Right lobe of liver (tissue), 6 donors: ENCODE data around the gene PRADC1. TPM values are rescaled to one million over a fixed set of nuclear protein-coding genes. Genes with fewer than 3 reads are reported as not detected.

ENCODE experiments used
- ATAC-seq, 4 donors: fragments of 200-7000 bp; cut with Tn5 transposase; one replicate each; pipeline ENCODE4 v1.9.1; 2020; ENCODE audit warnings: mild to moderate bottlenecking in 4 of 4, moderate library complexity in 4 of 4
- DNase-seq, 3 donors: peaks; one replicate each; pipeline ENCODE4 v3.0.0-alpha.2; 2020
- H3K27ac ChIP-seq, 3 donors: fragments of 200-600 bp; one replicate each; pipeline ENCODE4 v1.8.0; 2022
- H3K27me3 ChIP-seq, 2 donors: fragments of 200-600 bp; one replicate each; pipeline ENCODE4 v1.8.0; 2022
- H3K36me3 ChIP-seq, 4 donors: fragments of 200-600 bp; sonication (generic) in 1 of 4; one replicate each; pipeline versions ENCODE4 v1.5.1 to v1.8.0; 2017 to 2022; ENCODE audit warnings: control low read depth in 1 of 4
- H3K4me1 ChIP-seq, 4 donors: fragments of 200-600 bp; sonication (generic) in 1 of 4; one replicate each; pipeline versions ENCODE4 v1.5.1 to v1.8.0; 2017 to 2022; ENCODE audit warnings: control low read depth in 1 of 4
- H3K4me3 ChIP-seq, 3 donors: fragments of 200-600 bp; one replicate each; pipeline ENCODE4 v1.8.0; 2022
- H3K9me3 ChIP-seq, 4 donors: fragments of 200-600 bp; sonication (generic) in 1 of 4; one replicate each; pipeline versions ENCODE4 v1.5.1 to v1.8.0; 2017 to 2022; ENCODE audit warnings: control low read depth in 1 of 4
- POLR2A ChIP-seq: fragments of 450-650 bp; IDR thresholded peaks from one replicate; pipeline ENCODE4 v1.6.1; 2017; ENCODE audit warnings: antibody characterized with exemption, mild to moderate bottlenecking
- WGBS: methylation state at CpG from one replicate; pipeline ENCODE4 v1.1.6; 2018; ENCODE audit warnings: low coverage, low lambda C conversion rate; ENCODE audit not compliant: insufficient coverage; ENCODE audit errors: missing lambda C conversion rate; 5-methylcytosine and 5-hydroxymethylcytosine counted together
- intact Hi-C, 2 donors: fragments of 100-400 bp; cut with DNase I; formaldehyde crosslinking; loops; one replicate each; pipeline versions ENCODE4 v1.11.2 to v1.14.1; 2022
- total RNA-seq, 6 experiments: library from RNA; depleted of rRNA in 2 of 6; stranded (reverse); fragments of >200 nt in 2 of 6; fragmentation: NEBNext Ultra II Directional in 3 of 6; extraction: Animal tissue kit (Norgen Biotek cat#: 25700) in 3 of 6; gene quantifications; one replicate each; pipeline versions ENCODE4 v1.1.0 to v1.2.4, GENCODE V29; 2016 to 2023
- TF ChIP-seq, protein P1 (sequence below), 4 donors: fragments of 200-600 bp in 3 of 4; fragments of 450-650 bp in 1 of 4; IDR thresholded peaks; one replicate each; pipeline versions ENCODE4 v1.5.1 to v1.8.0; 2016 to 2022; ENCODE audit warnings: antibody characterized with exemption in 4 of 4, mild to moderate bottlenecking in 2 of 4
- donor health status: DM: no; HTN: yes; CAD: no.
- donor health status: DM: no; HTN: no; CAD: no.
- donor health status: DM: no; HTN: no; CAD: no.
- donor health status: DM: no; HTN: yes; CAD: no.
- donor health status: DM: no; HTN: yes; CAD: no.

PRADC1 gene
- total RNA-seq, 6 experiments from 2014 or later: 17.8 to 26.1 (median 22.5) TPM

DNA sequence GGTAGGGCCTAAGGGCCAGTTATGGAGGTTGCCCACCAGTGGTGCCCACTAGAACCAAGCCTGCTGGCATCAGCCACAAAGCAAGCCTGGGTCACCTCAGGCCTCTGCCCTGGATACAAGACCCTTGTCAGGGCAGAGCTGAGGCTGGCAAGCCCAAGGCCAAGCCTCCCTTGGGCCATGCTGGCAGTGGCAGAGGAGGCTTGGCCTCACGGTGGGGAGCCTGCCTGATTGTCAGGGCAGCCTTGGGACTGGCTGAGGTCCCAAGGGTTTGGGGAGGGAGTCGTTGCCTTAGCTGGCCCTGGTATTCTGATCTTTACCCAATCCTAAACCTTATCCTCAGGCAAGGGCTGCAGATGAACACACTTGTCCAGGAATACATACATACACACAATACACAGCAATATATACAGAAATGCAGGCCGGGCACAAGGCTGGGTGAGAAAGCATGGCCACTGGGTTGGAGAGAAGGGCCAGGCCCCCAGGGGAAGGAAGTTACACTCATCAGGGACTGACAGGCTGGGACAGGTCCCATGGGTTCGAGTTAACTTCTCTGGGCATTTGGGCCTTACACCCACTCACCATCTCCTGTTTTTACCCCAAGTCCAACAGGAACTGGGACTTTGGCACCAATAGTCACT is 22.1 kb upstream of the PRADC1 start:
- no peak overlapping the region for H3K4me3 ChIP-seq
- no peak overlapping the region for H3K27ac ChIP-seq
- peaks cover 0 to 39% (median 24%) of the 10 kb centered on the region in 4 donors for H3K36me3 ChIP-seq
- DNase-seq (no peak), ATAC-seq (no peak)
- WGBS: no CpG with 5 or more reads among the region's 4 CpGs
- no peaks in the 10 kb centered on the region for H3K27me3 ChIP-seq
- no peaks in the 10 kb centered on the region for H3K4me1 ChIP-seq
- intact Hi-C loops: no loop called here
- H3K9me3 ChIP-seq: no peaks in the 10 kb centered on the region
- TF ChIP-seq, protein P1, sequence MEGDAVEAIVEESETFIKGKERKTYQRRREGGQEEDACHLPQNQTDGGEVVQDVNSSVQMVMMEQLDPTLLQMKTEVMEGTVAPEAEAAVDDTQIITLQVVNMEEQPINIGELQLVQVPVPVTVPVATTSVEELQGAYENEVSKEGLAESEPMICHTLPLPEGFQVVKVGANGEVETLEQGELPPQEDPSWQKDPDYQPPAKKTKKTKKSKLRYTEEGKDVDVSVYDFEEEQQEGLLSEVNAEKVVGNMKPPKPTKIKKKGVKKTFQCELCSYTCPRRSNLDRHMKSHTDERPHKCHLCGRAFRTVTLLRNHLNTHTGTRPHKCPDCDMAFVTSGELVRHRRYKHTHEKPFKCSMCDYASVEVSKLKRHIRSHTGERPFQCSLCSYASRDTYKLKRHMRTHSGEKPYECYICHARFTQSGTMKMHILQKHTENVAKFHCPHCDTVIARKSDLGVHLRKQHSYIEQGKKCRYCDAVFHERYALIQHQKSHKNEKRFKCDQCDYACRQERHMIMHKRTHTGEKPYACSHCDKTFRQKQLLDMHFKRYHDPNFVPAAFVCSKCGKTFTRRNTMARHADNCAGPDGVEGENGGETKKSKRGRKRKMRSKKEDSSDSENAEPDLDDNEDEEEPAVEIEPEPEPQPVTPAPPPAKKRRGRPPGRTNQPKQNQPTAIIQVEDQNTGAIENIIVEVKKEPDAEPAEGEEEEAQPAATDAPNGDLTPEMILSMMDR (IDR thresholded peaks at IDR 0.05): no peak
- no peak for TF ChIP-seq POLR2A

DNA sequence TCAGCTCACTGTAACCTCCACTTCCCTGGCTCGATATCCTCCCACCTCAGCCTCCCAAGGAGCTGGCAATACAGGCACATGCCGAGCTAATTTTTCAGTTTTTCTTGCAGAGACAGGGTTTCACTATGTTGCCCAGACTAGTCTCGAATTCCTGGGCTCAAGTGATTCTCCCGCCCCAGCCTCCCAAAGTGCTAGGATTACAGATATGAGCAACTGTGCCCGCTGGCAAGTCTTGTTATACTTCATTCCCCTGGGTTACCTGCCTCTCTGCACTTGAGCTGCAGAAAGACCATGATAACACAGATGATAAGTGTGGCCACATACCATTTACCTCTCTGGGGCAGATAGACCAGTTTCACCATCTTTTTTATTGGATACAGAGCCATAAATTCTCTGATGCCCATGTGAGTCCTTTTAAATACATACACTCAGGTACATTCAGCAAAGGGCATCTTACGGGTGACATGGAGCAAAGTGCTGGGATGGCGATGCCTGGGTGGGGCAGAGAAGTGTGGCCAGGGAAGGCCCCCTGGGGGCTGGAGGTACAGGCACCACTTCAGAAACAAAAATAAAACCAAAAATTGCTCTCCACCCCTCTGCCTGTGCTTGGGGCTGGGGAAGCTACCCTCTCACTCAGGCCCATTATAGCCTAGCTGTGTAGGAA is 21.4 kb upstream of the PRADC1 start:
- H3K36me3 ChIP-seq: peaks cover 4 to 46% (median 27%) of the 10 kb centered on the region in 4 donors
- DNase-seq (no peak), ATAC-seq (no peak)
- WGBS: 96% methylated on average over 4 of the region's 7 CpGs
- H3K9me3 ChIP-seq: no peaks in the 10 kb centered on the region
- H3K27me3 ChIP-seq: no peaks in the 10 kb centered on the region
- TF ChIP-seq POLR2A: no peak
- TF ChIP-seq, protein P1 (IDR thresholded peaks at IDR 0.05): no peak
- H3K27ac ChIP-seq: no peak overlapping the region
- H3K4me3 ChIP-seq: no peak overlapping the region
- H3K4me1 ChIP-seq: no peaks in the 10 kb centered on the region
- intact Hi-C loops: no loop called here

DNA sequence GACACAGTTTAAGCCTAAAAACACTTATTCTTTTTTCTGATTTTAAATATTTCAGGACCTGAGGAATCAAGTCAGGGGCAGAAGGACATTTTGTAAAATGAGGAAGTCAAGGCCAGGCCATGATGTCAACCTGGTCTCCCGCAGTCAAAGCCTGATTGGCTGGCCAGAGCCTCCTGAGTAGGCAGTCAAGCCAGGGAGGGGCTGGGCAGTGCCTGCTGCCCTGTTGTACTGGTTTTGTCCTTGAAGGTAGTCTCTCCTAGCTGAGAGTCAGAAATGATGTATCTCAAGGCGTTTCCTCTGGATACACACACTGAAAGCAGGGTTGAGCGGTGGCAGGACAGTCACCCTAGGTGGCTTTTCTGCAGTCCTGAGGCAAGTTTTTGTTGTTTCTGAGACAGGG is 20.9 kb upstream of the PRADC1 start:
- peaks cover 6 to 52% (median 32%) of the 10 kb centered on the region in 4 donors for H3K36me3 ChIP-seq
- H3K4me3 ChIP-seq: no peak overlapping the region
- DNase-seq: no peak

DNA sequence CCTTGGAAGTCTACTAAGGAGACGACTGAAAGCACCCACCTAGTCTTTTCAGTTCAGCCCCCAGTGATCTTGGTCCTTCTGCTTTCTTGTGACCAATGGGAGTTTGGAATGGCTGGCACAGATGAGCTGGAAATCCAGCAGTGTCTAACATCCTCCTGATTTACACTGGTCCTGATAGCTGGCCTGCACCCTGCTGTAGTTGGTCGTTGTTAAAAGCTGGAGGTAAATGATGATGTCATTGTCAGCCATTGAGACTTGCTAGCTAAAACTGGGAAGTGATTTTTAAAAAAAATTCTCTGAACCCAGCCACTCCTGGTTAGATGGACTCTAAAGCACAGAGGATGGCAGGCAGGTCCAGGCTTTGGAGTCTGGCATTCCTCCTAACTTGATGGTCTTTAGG is 20.4 kb upstream of the PRADC1 start:
- WGBS: 45% methylated on average over 2 of the region's 2 CpGs
- Histone ChIP-seq H3K4me3 (no peak overlapping the region), H3K27me3 (no peaks in the 10 kb centered on the region), H3K9me3 (no peaks in the 10 kb centered on the region), H3K4me1 (no peaks in the 10 kb centered on the region), H3K27ac (no peak overlapping the region), H3K36me3 (peaks cover 6 to 57% (median 36%) of the 10 kb centered on the region in 4 donors)
- TF ChIP-seq POLR2A: no peak
- TF ChIP-seq, protein P1 (IDR thresholded peaks at IDR 0.05): no peak
- DNase-seq (no peak), ATAC-seq (no peak)
- intact Hi-C loops: no loop called here

More for the DNA sequence above, 20.9 kb upstream of the PRADC1 start:
- intact Hi-C loops: no loop called here
- ATAC-seq: no peak
- Histone ChIP-seq H3K27me3 (no peaks in the 10 kb centered on the region), H3K27ac (no peak overlapping the region), H3K4me1 (no peaks in the 10 kb centered on the region), H3K9me3 (no peaks in the 10 kb centered on the region)
- 100% methylated on average over 2 of the region's 3 CpGs for WGBS
- TF ChIP-seq, protein P1 (IDR thresholded peaks at IDR 0.05): no peak
- no peak for TF ChIP-seq POLR2A
